BLaER1 treated with 17β-estradiol and CSF1 and Interleukin-3, amounts not matched to agents 10 nM and 100 nM (cell line): Measurements from ENCODE around the gene DUSP14.

ENCODE experiments used
- H3K27ac ChIP-seq, 11 experiments: shearing (Covaris generic); formaldehyde crosslinking; 2 replicates each; pipeline ENCODE4 v1.8.1; 2022
- H3K27me3 ChIP-seq, 11 experiments: shearing (Covaris generic); formaldehyde crosslinking; 2 replicates each; pipeline ENCODE4 v1.8.1; 2022
- H3K36me3 ChIP-seq, 11 experiments: shearing (Covaris generic); formaldehyde crosslinking; 2 replicates each; pipeline ENCODE4 v1.8.1; 2022
- H3K4me1 ChIP-seq, 10 experiments: shearing (Covaris generic); formaldehyde crosslinking; 2 replicates each; pipeline ENCODE4 v1.8.1; 2022
- H3K4me2 ChIP-seq, 11 experiments: shearing (Covaris generic); formaldehyde crosslinking; 2 replicates each; pipeline ENCODE4 v1.8.1; 2022
- H3K4me3 ChIP-seq, 10 experiments: shearing (Covaris generic); formaldehyde crosslinking; 2 replicates each; pipeline ENCODE4 v1.8.1; 2022
- H3K9ac ChIP-seq, 11 experiments: shearing (Covaris generic); formaldehyde crosslinking; 2 replicates each; pipeline ENCODE4 v1.8.1; 2022
- H3K9me3 ChIP-seq, 11 experiments: shearing (Covaris generic); formaldehyde crosslinking; replicated peaks in 1 of 11; 2 replicates each; pipeline ENCODE4 v1.8.1; 2022
- H4K20me1 ChIP-seq, 11 experiments: shearing (Covaris generic); formaldehyde crosslinking; 2 replicates each; pipeline ENCODE4 v1.8.1; 2022
- Cebpa-rat ChIP-seq, 11 experiments: shearing (Covaris generic); IDR thresholded peaks; 2 replicates each; pipeline ENCODE4 v1.8.1; 2022

Gene DUSP14

DNA sequence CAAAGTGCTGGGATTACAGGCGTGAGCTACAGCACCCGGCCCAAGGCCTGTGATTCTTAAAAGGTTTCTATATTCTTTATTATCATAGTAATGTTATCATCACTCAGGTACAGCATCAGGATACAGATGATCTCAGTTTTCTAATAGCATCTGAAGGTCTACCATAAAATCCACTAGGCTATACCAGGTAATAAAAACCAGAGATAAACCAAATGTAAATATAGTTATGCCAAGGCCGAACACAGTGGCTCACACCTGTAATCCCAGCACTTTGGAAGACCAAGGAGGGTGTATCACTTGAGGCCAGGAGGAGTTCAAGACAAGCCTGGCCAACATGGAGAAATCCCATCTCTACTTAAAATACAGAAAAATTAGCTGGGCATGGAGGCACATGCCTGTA is 65.7 kb downstream of the DUSP14 start:
- H3K4me2 ChIP-seq: no peak overlapping the region
- no peaks in the 10 kb centered on the region for H3K27me3 ChIP-seq
- H3K36me3 ChIP-seq: peaks cover 80 to 100% (median 94%) of the 10 kb centered on the region in 11 experiments
- H3K4me3 ChIP-seq: no peak overlapping the region
- no peak overlapping the region for H3K27ac ChIP-seq
- H3K9me3 ChIP-seq: no peaks in the 10 kb centered on the region
- no peaks in the 10 kb centered on the region for H3K4me1 ChIP-seq
- no peak for TF ChIP-seq Cebpa-rat (IDR thresholded peaks at IDR 0.05)
- no peak overlapping the region for H3K9ac ChIP-seq
- H4K20me1 ChIP-seq: peaks cover 0 to 52% (median 17%) of the 10 kb centered on the region in 11 experiments; a peak in 13 of 22 replicates

DNA sequence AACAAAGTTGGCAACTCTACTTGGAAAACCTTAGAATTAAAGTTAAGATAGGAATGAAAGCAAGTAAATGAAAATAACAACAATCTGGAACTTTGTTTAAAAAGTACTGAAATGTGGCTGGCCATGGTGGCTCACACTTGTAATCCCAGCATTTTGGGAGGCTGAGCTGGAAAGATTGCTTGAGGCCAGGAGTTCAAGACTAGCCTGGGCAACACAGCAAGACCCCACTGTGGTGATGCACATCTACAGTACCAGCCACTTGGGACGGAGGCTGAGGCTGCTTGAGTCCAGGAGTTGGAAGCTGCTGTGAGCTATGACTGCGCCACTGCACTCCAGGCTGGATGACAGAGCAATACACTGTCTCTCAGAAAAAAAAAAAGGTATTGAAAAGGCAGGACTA is 67.8 kb downstream of the DUSP14 start:
- Histone ChIP-seq H3K9ac (no peak overlapping the region), H3K36me3 (peaks cover 83 to 100% (median 96%) of the 10 kb centered on the region in 11 experiments), H3K4me1 (no peaks in the 10 kb centered on the region), H3K27me3 (no peaks in the 10 kb centered on the region), H3K9me3 (no peaks in the 10 kb centered on the region), H3K4me3 (no peak overlapping the region), H3K4me2 (no peak overlapping the region), H3K27ac (no peak overlapping the region), H4K20me1 (peaks cover 0 to 37% (median 5%) of the 10 kb centered on the region in 11 experiments; a peak in 9 of 22 replicates)
- TF ChIP-seq Cebpa-rat (IDR thresholded peaks at IDR 0.05): no peak

DNA sequence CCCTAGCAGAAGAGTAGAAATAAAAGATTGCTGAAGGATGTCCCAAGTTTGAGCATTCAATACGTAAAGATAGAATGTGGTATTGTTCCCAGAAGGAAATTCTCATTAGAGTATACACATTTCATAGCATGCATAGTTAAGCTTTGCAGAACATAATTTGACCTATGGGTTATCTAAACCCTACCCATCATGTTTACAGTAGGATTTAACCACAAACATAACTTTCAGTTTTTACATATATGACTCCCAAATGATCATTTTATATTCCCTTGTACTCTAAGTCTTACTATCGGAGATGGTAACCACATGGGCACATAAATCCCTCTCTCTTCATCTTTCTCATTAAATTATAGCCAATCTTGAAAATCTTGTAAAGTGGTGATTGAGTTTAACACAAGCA is 68.6 kb downstream of the DUSP14 start:
- Histone ChIP-seq H3K36me3 (peaks cover 80 to 100% (median 91%) of the 10 kb centered on the region in 11 experiments), H3K4me2 (no peak overlapping the region)
- TF ChIP-seq Cebpa-rat (IDR thresholded peaks at IDR 0.05): no peak

DNA sequence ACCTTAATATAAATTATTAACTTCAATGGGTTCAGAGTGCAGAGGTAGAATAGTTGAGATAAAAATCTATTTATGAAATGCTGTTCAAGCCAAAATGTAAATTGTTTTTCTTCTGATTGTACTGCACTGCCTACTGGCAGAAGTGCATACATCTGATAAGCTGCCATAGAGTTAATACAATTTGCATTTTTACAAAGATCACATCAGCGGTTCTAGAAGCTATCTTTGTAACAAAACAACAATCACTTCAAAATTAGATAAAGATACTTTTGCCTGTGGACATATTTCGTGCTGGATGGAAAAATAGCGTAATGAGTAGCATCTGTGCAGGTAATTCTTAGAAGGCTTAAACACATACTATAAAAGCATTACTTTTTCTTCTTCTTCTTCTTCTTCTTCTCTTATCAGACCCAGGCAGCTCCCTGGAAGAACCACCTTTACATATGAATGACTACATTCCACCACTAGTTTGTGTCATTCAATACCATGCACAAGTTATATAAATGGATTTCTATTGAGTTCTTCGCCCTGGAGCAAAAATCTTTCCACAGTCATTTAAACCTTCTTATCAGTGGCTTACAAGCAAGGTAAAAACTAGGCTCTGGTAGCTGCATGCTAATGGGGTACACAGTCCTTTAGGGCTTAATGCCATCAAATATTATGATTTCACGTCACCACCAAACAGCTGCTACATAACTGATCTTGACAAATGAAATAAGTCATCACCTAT is 72.5 kb downstream of the DUSP14 start:
- Histone ChIP-seq H3K4me2 (no peak overlapping the region), H3K27ac (no peak overlapping the region), H3K36me3 (peaks cover 84 to 92% (median 85%) of the 10 kb centered on the region in 11 experiments)

More for the DNA sequence above, 68.6 kb downstream of the DUSP14 start:
- Histone ChIP-seq H3K27ac (no peak overlapping the region), H3K27me3 (no peaks in the 10 kb centered on the region), H3K9me3 (no peaks in the 10 kb centered on the region), H3K4me3 (no peak overlapping the region), H4K20me1 (peaks cover 0 to 32% (median 3%) of the 10 kb centered on the region in 11 experiments; a peak in 8 of 22 replicates), H3K4me1 (no peaks in the 10 kb centered on the region), H3K9ac (no peak overlapping the region)

More for the DNA sequence above, 72.5 kb downstream of the DUSP14 start:
- Histone ChIP-seq H4K20me1 (peaks cover 0 to 25% (median 0%) of the 10 kb centered on the region in 11 experiments; a peak in 6 of 22 replicates), H3K9me3 (peaks cover 0 to 14% (median 12%) of the 10 kb centered on the region in 11 experiments; a peak in 17 of 22 replicates), H3K9ac (no peak overlapping the region), H3K4me3 (no peak overlapping the region), H3K4me1 (peaks cover 0 to 2% (median 0%) of the 10 kb centered on the region in 10 experiments; a peak in 2 of 20 replicates), H3K27me3 (no peaks in the 10 kb centered on the region)
- TF ChIP-seq Cebpa-rat (IDR thresholded peaks at IDR 0.05): no peak
